Measurements from ENCODE around the gene CYB561D2. TPM values are rescaled to one million over a fixed set of nuclear protein-coding genes. Genes with fewer than 3 reads are reported as not detected.

Gene CYB561D2
- total and polyA plus RNA-seq, 2 donors (not counting 1 experiment from before 2014, with no cell fraction given) = 39.5 to 78.9 TPM

- H3K4me3 Mint-ChIP-seq = peak within 1 kb of the TSS; percentile 95
- Histone ChIP-seq H3K4me3 (ENCODE audit: control extremely low read depth in 1 of 5, extremely low read depth in 1 of 5, insufficient read depth in 1 of 5, low read depth in 2 of 5, low read length in 4 of 5) (peak within 1 kb of the TSS; percentile 39 to 98 (median 87)), H3K9ac (ENCODE audit: low read length) (peak within 1 kb of the TSS; percentile 87), H3K9me3 (ENCODE audit: control extremely low read depth in 1 of 3, control insufficient read depth in 2 of 3, insufficient read depth in 1 of 3, low read length in 2 of 3) (no peaks in the 10 kb centered on the region), H3K36me3 (replicated peaks in 1 of 2; ENCODE audit: control extremely low read depth in 1 of 2, control insufficient read depth in 1 of 2, extremely low read depth in 1 of 2, insufficient read depth in 2 of 2, low read length in 1 of 2) (peaks cover 0 to 55% of the 10 kb centered on the region in 2 experiments), H4K20me1 (ENCODE audit: control insufficient read depth, insufficient read depth, low read length, poor library complexity, severe bottlenecking) (peaks cover 35% of the 10 kb centered on the region), H3K79me2 (ENCODE audit: control insufficient read depth, insufficient read depth, low read length) (peaks cover 41% of the 10 kb centered on the region), H3K4me2 (replicated peaks; ENCODE audit: low read depth, low read length, poor library complexity, severe bottlenecking) (peak within 1 kb of the TSS; percentile 99), H3K27me3 (replicated peaks in 1 of 4; ENCODE audit: control extremely low read depth in 1 of 4, control insufficient read depth in 3 of 4, insufficient read depth in 4 of 4, low read length in 3 of 4) (no peaks in the 10 kb centered on the region), H3K4me1 (ENCODE audit: control insufficient read depth in 2 of 2, insufficient read depth in 2 of 2, low read length in 2 of 2) (peaks cover 14 to 24% of the 10 kb centered on the region in 2 donors), H3K27ac (ENCODE audit: low read length in 2 of 2) (peak within 1 kb of the TSS; percentile 66 to 90), H2AFZ (ENCODE audit: insufficient read depth, low read depth, low read length, poor library complexity, severe bottlenecking) (peak within 1 kb of the TSS; percentile 75)
- peak within 1 kb of the TSS; percentile 91 for H3K27ac Mint-ChIP-seq
- H3K9me3 Mint-ChIP-seq (ENCODE audit: insufficient read depth) = no peaks in the 10 kb centered on the region
- H3K4me1 Mint-ChIP-seq = peaks cover 25% of the 10 kb centered on the region
- ATAC-seq (ENCODE audit: low read depth) (peak; percentile 94), DNase-seq (peak; percentile 97)
- ChIA-PET CTCF (interaction anchor here (0.5 to 3.4 kb wide), 10 partner anchors 9 to 510 kb away, joined by 3 to 20 read pairs (median 4); partner anchors contain the start of genes CYB561D2, HYAL3, NAA80 and NPRL2), POLR2A (interaction anchor here (0.6 to 2.9 kb wide), 8 partner anchors 9 to 1666 kb away, joined by 3 to 27 read pairs (median 6); partner anchors contain the start of genes CYB561D2, HYAL3, IFRD2 and NAA80)
- intact Hi-C loops (cut with micrococcal nuclease) = loop anchor here (1.0 kb wide), 5 partner anchors 9 to 101 kb away; partner anchors contain the start of genes CYB561D2, HYAL3, NAA80 and NPRL2
- 2% methylated on average over 55 of the region's 55 CpGs for WGBS (ENCODE audit: insufficient coverage)
- H3K27me3 Mint-ChIP-seq = no peaks in the 10 kb centered on the region
- TF ChIP-seq EZH2 (IDR thresholded peaks at IDR 0.05; ENCODE audit: borderline replicate concordance, insufficient read depth, low read depth, low read length, poor library complexity, severe bottlenecking) (no peak), CTCF (IDR thresholded peaks at IDR 0.05) (no peak)
These were observed 22.5 kb upstream of the CYB561D2 start, which contains the start of gene TUSC2 for GRCh38 chr3:50327943-50328691. TUSC2 (minus strand) TSS chr3:50328223; CDS start chr3:50328099, 124 bp downstream.

DNA sequence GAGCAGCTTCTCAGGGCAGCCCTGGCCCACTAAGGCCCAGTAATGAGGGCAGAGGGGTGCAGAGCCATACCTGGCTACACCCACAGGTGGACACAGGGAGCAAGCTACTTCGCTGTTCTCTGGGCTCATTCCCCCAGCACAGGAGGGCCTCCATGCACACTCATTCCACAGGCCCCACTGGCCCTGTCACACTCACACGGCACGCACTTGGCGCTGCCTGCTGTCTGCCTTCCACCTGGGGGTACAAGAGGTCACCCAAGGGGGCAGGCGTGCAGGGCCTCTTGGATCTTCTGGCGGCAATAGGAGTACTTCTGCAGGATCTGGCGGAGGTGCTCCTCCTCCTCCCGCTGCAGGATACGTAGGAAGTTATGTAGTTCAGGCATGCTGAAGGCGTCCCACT lies 20.3 kb upstream of the CYB561D2 start:
- Mint-ChIP-seq H3K4me3 (no peak overlapping the region), H3K9me3 (ENCODE audit: insufficient read depth) (no peaks in the 10 kb centered on the region), H3K27me3 (no peaks in the 10 kb centered on the region), H3K27ac (peak overlapping the region; percentile 26), H3K4me1 (peaks cover 30% of the 10 kb centered on the region)
- DNase-seq = no peak
- Histone ChIP-seq H3K27me3 (replicated peaks in 1 of 4; ENCODE audit: control extremely low read depth in 1 of 4, control insufficient read depth in 3 of 4, insufficient read depth in 4 of 4, low read length in 3 of 4) (no peaks in the 10 kb centered on the region), H2AFZ (ENCODE audit: insufficient read depth, low read depth, low read length, poor library complexity, severe bottlenecking) (no peak overlapping the region), H3K9me3 (ENCODE audit: control extremely low read depth in 1 of 3, control insufficient read depth in 2 of 3, insufficient read depth in 1 of 3, low read length in 2 of 3) (no peaks in the 10 kb centered on the region), H4K20me1 (ENCODE audit: control insufficient read depth, insufficient read depth, low read length, poor library complexity, severe bottlenecking) (peaks cover 48% of the 10 kb centered on the region), H3K4me3 (ENCODE audit: control extremely low read depth in 1 of 5, extremely low read depth in 1 of 5, insufficient read depth in 1 of 5, low read depth in 2 of 5, low read length in 4 of 5) (no peak overlapping the region), H3K4me2 (replicated peaks; ENCODE audit: low read depth, low read length, poor library complexity, severe bottlenecking) (no peak overlapping the region), H3K79me2 (ENCODE audit: control insufficient read depth, insufficient read depth, low read length) (peaks cover 63% of the 10 kb centered on the region), H3K27ac (ENCODE audit: low read length in 2 of 2) (no peak overlapping the region), H3K4me1 (ENCODE audit: control insufficient read depth in 2 of 2, insufficient read depth in 2 of 2, low read length in 2 of 2) (peaks cover 14 to 36% of the 10 kb centered on the region in 2 donors), H3K36me3 (replicated peaks in 1 of 2; ENCODE audit: control extremely low read depth in 1 of 2, control insufficient read depth in 1 of 2, extremely low read depth in 1 of 2, insufficient read depth in 2 of 2, low read length in 1 of 2) (peaks cover 0 to 57% of the 10 kb centered on the region in 2 experiments), H3K9ac (ENCODE audit: low read length) (no peak overlapping the region)
- TF ChIP-seq EZH2 (IDR thresholded peaks at IDR 0.05; ENCODE audit: borderline replicate concordance, insufficient read depth, low read depth, low read length, poor library complexity, severe bottlenecking) (no peak), CTCF (IDR thresholded peaks at IDR 0.05) (no peak)
- CTCF ChIA-PET = no interaction called here
- intact Hi-C loops (cut with micrococcal nuclease) = no loop called here
- no peak for ATAC-seq (ENCODE audit: low read depth)
- POLR2A ChIA-PET = interaction anchor here (0.7 to 2.9 kb wide), 2 partner anchors 10 to 1170 kb away, joined by 6 to 9 read pairs; partner anchors contain the start of gene RASSF1
- 94% methylated on average over 10 of the region's 10 CpGs for WGBS (ENCODE audit: insufficient coverage)

Measured in B cell (primary cell).